Stimulated activated CD8-positive, alpha-beta memory T cell treated with anti-CD3 and anti-CD28 coated beads, Interleukin-12 subunit alpha, Interleukin-12 subunit beta, amount 100 ng/mL, for 1 hour (primary cell): ENCODE data around the gene EFNA3.
A peak's percentile ranks its signal among the peaks of the same experiment; 100 is the strongest.

Source experiments
- DNase-seq: peaks from one replicate; pipeline ENCODE4 v3.0.0-alpha.2; 2020; ENCODE audit warnings: low read depth

EFNA3 gene

DNA sequence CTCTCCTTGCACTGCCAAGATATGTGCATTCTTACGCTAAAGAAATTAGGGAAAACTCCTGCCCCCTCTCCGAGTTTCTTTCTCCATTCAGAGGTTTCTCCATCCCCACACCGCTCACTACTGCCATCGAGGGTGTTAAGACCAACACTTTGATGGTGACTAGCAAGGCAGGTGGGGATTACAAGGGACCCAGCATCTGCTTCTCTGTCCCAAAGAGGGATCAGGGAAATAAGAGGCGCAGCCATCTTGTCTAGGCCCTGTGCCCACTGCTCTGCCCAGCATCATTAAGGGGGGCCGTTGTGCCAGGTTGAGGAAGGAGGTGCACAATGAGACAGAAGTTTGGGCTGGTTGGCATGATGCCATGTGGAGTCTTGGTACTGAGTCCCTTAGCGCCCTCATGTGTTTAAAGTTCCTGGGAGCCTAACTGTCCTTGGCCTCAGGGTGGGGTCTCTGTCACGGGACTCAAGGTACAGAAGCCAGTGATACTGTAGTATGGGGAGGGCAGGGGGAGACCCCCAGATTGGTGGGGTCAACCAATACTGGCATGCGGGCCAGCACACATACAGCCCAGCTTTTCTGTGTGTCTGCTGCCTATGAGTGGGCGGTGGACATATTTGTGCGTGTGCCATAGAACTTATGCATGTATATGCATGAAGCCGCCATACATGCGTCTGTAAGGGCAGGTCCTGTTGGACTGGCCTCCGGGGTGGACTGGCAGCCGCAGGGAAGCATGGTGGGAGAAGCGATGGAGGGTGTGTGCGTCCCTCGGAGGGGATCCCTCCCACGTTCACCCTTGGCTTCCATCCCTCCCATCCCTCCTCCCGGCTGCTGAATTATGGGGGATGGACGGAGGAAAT, 5.5 kb downstream of the EFNA3 start:
- DNase-seq, result no peak

- peak; percentile 85 for DNase-seq
These were observed 6.3 kb downstream of the EFNA3 start for GRCh38 chr1:155084722-155085503.

DNA sequence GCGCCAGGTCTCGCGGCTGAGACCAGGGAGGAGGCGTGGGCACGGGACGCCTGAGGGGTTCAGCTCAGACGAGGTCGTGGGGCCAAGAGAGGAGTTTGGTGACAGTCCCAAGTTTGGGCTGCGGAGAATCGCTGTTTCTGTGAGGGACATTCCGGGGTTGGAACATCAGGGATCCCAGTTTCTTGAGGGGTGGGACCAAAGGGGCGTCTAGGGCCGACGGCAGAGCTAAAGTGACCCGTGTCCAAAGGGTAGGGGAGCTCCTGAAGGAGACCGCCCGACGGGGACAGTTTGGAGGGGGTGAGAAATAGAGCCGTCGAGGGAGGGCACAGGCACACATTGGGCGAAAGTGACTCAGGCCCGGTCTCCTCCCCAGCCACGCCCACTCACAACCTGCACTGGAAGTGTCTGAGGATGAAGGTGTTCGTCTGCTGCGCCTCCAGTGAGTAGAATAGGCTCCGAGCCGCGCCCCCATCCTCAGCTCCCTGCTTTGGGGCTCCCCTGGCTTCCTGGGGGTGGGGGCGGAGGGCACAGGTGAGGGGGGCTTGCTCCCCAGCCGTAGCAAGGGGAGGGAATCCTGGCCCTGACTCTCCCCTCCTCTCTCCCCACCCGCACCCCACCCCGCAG, 7.0 kb downstream of the EFNA3 start:
- peak; percentile 62 for DNase-seq

DNA sequence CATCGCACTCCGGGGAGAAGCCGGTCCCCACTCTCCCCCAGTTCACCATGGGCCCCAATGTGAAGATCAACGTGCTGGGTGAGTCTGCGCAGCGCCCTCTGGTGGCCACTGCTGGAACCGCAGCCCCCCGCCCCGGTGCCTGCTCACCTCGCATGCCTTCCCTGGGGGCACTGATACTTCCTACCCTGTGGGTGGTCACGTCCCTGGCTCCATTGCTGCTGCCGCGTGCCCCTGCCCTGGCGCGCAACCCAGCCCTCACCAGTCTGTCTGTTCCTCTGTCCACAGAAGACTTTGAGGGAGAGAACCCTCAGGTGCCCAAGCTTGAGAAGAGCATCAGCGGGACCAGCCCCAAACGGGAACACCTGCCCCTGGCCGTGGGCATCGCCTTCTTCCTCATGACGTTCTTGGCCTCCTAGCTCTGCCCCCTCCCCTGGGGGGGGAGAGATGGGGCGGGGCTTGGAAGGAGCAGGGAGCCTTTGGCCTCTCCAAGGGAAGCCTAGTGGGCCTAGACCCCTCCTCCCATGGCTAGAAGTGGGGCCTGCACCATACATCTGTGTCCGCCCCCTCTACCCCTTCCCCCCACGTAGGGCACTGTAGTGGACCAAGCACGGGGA, 7.6 kb downstream of the EFNA3 start:
- DNase-seq, result peak; percentile 71

DNA sequence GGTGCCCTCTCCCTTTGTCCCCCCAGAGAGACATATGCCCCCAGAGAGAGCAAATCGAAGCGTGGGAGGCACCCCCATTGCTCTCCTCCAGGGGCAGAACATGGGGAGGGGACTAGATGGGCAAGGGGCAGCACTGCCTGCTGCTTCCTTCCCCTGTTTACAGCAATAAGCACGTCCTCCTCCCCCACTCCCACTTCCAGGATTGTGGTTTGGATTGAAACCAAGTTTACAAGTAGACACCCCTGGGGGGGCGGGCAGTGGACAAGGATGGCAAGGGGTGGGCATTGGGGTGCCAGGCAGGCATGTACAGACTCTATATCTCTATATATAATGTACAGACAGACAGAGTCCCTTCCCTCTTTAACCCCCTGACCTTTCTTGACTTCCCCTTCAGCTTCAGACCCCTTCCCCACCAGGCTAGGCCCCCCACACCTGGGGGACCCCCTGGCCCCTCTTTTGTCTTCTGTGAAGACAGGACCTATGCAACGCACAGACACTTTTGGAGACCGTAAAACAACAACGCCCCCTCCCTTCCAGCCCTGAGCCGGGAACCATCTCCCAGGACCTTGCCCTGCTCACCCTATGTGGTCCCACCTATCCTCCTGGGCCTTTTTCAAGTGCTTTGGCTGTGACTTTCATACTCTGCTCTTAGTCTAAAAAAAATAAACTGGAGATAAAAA, 8.4 kb downstream of the EFNA3 start:
- DNase-seq, result no peak

DNA sequence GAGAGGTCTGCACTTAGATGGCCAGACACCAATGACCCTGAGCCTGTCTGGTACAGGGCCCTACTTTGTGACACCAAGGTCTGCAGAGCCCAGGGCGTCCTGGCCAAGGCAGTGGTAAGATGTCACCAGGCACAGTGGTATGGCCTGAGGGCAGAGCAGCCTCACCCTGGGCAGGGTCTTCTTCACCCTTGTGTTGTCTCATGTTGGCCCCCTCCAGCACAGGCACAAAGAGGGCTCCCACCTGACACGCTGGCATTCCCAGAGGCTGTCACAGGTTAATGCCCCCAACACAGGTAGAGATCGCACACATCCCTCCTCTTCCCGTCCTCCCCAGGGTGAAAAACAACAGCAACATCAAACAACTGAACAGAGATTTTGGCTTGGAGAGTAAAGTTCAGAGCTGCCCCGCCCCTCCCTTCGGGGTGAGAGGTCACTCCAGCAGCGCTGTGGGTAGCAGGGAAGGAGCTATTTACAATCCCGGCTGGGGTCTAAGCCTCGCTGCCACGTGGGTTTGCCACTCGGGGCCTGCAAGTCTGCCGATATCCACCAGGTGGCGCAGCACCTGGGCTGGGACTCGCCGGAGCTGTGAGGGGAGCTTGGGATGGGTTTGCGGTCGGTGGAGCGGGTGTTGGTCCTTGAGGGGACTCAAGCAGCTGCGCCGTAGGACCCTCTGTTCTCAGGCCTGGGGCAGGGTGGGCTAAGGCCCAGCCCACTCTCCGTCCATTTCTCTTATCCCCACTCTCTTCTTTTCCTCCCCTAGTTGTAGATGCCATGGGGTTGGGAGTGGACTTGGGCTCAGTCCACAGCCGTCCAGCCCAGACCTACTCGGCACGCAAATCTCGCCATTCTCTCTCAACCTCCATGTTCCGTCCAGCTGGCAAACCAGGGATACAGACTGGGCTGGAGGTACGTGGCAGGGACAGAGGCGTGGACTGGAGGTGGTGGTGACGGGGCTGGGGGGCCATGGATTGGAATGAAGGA, 12.7 kb downstream of the EFNA3 start:
- DNase-seq, result peak; percentile 69

- DNase-seq, result no peak
These were observed 13.5 kb downstream of the EFNA3 start for GRCh38 chr1:155092131-155092530.

DNA sequence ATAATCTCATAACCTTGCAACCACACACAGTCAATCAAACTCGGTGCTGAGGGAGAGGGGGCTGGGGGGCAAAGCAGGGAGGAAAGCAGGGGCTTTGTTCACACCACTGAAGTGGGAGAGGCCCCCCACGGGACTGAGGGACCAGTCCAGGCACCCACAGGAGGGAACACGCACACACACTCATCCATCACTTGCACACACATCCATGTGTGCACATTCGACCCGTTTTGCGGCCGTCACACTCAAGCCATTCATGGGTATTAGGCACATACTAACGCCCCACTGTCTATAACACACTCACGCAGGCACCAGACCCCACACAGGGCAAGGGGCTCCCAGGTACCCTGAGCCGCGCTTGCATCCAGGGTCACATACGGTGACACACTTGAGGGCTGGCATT, 14.0 kb downstream of the EFNA3 start:
- DNase-seq, result no peak

GRCh38 chr1:155093911-155094621, 15.4 kb downstream of the EFNA3 start:
- DNase-seq, result no peak

DNA sequence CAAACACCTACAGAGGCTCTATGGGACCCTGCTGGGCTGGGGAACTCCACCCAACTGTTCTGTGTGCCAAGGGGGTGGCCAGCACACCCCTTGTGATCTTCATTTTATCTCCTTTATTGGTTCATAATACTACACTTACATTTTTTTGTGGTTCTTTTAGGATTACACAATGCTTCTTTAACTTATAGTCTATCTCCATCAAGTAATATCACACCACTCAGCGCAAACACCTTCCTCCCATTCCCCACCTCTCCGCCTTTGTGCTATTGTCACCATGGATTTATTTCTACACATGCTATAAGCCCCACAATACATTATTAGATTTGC, 15.9 kb downstream of the EFNA3 start:
- no peak for DNase-seq

- no peak for DNase-seq
These were observed 20.7 kb downstream of the EFNA3 start for GRCh38 chr1:155099331-155099730.

- no peak for DNase-seq
These were observed 24.7 kb downstream of the EFNA3 start for GRCh38 chr1:155103325-155103724.

- DNase-seq, result no peak
These were observed 26.2 kb downstream of the EFNA3 start for GRCh38 chr1:155104605-155105534.

- no peak for DNase-seq
These were observed 27.0 kb downstream of the EFNA3 start for GRCh38 chr1:155105604-155106011.

DNA sequence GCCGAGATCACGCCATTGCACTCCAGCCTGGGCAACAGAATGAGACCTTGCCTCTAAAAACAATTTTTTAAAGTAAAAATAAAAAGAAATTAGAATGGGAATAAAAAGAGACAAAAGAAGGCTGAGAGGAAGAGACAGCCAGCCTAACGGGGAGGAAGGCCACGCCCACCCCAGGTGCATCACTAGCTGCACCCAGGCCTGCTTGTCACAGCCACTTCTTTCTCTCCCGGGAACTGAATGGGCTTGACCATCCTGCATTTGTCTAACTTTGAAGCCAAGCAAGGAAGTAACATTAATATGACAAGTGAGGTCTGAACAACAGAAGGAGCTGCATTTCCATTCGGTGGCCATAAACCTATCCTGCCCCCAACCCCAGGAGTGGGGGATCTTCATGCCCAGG, 28.2 kb downstream of the EFNA3 start:
- DNase-seq, result no peak

- DNase-seq, result no peak
These were observed 28.9 kb downstream of the EFNA3 start for GRCh38 chr1:155107309-155108264.

- no peak for DNase-seq
These were observed 29.7 kb downstream of the EFNA3 start for GRCh38 chr1:155108296-155108695.

DNA sequence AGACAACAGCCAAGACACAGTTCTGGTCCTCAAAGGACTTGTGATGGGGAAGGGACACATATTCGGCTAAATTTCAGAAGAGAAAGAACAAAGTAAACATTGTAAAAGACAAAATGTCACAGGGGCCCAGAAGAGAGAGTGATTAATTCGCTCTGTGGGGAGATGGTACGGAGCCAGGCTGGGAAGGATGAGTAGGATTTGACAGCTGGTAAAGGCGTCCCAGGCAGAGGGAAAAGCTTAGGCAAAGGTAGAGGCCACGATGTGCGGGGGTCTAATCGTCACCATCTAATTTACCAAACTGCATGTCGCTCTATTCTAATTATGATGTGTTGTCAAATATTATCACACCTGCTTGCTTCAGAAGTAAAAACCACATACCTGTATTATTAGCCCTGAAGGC, 31.7 kb downstream of the EFNA3 start:
- no peak for DNase-seq
